Fibroblast of skin of back (primary cell): ENCODE results near the gene CAPN5.

Experiments used
- DNase-seq: peaks from one replicate; pipeline ENCODE4 v3.0.0-alpha.2; 2013

CAPN5 gene

GRCh38 chr11:77137421-77137820, 70.7 kb downstream of the CAPN5 start:
- no peak for DNase-seq

GRCh38 chr11:77138106-77138649, 71.4 kb downstream of the CAPN5 start:
- DNase-seq, result no peak

- no peak for DNase-seq
Measured at GRCh38 chr11:77139201-77139600, 72.4 kb downstream of the CAPN5 start.

DNA sequence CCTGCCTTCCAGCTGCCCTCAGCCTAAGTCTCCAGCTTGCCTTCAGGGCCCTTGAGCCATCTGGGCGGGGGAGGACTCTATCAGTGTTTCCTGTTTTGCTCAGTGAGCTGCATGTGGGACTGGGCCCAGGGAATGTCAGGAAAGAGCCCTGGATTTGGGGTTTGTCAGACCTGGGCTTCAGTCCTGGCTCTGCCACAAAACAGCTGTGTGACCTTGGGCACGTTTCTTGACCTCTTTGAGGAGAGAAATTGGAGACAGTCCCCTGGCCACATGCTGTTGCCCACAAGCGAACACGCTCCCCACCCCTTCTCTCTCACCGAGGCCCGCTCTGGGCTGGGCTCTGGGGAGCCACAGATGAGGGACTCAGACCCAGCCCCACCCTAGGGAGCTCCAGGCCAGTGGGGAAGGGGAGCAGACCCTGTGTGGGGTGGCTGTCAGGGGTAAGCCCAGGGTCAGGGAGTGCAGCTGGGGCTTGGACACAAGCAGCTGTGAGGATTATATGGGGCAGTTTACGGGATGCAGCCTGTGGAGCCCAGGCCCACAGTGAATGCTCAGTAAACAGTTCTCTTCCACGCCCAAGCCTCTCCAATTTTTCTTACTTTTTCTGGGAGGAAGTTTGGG, 73.6 kb downstream of the CAPN5 start:
- DNase-seq, result peak; percentile 7

DNA sequence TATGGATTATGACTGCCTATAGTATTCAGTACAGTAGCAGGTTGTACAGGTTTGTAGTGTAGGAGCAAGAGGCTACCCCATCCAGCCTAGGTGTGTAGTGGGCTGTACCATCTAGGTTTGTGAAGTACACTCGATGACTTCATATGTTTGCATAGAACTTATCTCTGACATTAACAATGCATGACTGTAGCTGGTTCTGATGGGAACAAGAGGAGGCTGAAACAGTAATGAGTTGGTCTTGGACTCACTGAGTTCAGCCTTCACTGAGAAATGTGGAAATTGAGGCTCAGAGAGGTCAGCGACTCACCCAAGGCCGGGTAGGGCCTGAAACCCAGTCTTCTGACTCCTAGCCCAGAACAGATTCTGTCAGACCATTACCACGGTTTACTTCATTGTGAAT, 74.3 kb downstream of the CAPN5 start:
- DNase-seq, result peak; percentile 20

DNA sequence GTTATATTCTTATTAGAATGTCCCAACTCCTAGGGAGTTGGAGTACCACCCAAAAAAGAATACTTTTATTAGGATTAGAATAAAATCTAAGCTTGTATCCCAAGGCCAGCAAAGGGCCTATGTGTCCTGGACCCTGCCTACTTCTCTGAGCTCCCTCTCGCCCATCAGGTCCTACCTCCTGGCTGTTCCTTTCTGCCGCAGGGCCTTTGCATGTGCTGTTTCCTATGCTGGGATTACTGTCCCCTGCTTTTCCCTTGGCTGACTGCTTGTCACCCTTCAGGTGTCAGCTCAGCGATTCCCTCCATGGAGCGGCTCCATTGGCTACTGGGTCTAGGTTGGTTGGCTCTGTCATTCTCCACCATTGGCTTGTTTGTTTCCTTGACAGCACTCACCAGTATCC, 74.7 kb downstream of the CAPN5 start:
- DNase-seq, result no peak

DNA sequence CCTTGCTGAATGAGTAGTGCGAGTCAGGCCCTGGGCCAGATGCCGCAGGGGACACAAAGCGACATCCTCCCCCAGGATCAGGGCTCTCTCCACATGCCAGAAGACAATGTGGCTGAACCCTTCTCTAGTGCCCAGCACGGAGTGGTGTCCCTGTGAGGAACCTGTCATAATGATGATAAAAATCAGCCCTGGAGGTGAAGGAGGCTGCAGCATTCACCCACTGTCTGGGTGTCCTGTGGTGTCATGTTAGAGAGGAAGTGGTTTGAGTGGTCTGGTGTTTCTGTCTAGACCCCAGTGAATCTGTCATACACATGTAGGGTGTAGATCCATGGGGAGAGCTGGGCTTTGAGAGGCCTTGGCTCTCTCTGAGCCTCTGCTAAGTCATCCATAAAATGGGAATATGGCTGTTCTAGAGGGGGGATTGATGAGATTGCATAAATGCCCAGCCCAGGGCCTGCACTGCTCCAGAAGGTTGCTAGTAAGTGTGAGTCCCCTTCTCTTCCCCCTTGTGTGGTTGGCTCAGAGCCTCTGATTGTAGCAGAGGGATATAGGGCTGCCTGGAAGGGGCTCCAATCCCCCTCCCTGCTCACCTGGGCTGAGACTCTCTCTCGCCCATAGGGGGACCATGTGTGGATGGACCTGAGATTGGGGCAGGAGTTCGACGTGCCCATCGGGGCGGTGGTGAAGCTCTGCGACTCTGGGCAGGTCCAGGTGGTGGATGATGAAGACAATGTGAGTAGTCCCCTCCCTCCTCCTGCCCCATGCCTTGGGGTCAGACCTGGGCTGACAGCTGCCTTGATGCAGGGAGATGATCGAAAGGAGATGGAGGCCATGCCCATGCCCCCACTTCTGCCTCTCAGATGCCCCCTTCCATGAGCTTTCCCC, 75.6 kb downstream of the CAPN5 start:
- no peak for DNase-seq

- no peak for DNase-seq
Measured at GRCh38 chr11:77143405-77144020, 76.7 kb downstream of the CAPN5 start.

GRCh38 chr11:77144196-77144856, 77.6 kb downstream of the CAPN5 start:
- no peak for DNase-seq

DNA sequence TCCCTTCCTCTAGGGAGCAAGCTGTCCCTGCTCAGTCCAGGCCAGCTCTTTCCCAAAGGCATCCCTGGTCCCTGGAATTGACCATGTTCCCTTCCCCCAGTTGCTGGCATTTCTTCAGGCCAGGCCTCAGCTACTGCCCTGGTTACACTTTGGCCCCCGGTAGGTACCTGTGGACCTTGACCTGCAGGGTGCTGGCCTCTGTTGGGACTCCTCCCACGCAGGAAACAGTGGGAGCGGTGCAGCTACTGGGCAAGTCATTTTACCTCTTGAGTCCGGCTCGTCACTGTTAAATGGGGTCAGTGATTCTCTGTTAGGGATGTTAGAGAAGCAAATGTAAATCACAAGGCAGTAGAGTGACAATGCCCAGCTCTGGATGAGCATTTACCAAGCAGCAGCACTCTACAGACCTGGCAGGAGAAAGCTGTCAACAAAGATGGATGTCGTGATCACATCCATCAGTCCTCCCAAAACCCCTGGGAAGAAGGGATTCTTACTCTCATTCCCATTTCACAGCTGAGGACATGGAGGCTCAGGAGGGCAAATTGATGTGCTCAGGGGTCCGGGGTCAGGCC, 78.2 kb downstream of the CAPN5 start:
- no peak for DNase-seq

DNA sequence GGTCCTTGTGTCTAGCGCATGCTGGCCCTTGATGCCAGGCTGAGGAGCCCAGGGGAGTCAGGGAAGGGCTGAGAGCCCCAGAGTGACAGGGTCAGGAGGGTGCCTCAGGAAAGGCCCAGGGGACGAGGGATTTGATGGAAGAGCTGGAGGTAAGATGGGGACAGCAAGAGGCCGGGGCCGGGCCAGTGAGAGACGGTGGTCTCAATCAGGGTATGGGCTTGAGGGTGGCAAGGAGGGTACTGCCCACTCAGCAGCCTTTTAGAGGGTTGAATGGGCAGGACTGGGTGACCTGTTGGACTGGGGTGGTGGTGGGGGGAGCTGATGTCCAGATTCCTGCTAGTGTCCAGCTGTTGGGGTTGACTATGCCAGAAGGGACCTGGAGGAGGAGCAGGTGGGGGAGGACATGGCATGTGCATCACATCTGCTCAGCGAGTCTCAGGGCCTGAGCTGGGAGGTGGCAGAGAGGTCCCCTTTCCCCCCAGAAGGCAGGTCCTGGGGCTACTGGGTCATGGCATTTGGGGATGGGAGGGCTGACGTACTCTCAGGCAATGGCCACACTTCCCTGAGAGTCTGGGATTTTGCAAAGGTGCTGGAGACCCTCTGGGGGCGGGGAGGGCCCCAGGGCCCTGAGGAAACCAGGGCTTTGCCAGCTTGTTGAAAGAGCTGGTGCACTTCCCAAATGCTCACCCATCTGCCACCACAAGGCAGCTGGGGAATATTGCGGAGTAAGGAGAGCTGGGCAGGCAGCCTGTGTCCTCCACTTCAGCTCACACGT, 79.7 kb downstream of the CAPN5 start:
- no peak for DNase-seq

- DNase-seq, result no peak
Measured at GRCh38 chr11:77147036-77147315, 80.2 kb downstream of the CAPN5 start.

- DNase-seq, result peak; percentile 9
Measured at GRCh38 chr11:77147668-77148321, 81.0 kb downstream of the CAPN5 start.

DNA sequence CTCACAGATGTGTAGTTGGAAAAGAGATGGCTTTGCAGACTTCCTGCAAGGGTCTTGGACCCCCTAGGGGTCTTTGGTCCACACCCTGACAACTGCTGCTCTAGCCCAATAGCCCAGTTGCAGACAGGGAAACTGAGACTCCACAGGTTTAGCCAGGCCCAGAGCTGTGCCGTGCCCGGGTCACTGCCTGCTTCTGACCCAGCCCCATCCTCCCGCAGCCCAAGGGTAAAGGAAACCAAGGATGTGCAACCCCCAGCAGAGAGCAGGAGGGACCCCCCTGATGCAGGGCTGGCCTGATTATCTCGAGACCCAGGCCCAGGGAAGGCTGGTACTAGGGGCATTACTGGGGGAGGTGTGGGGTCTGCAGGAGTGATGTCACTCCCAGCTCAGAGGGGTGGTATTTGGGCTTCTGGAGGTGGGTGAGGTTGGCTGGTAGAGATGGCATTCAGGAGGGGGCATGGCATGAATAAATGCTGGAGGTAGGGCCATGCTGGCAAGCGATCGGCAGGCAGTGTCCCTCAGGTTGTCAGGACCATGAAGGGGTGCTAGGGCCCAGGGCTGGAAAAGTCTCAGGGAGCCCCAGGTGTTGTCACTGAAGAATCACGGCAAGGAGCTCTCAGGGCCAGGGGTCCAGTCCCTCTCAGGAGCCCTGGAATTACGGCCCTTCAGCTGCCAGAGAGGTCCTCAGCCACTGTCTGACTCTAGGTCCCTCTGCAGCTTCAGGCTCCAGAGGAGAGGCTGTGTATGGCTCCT, 82.4 kb downstream of the CAPN5 start:
- no peak for DNase-seq

- no peak for DNase-seq
Measured at GRCh38 chr11:77149716-77150392, 83.1 kb downstream of the CAPN5 start.

- no peak for DNase-seq
Measured at GRCh38 chr11:77150836-77151235, 84.1 kb downstream of the CAPN5 start.

- no peak for DNase-seq
Measured at GRCh38 chr11:77151804-77152509, 85.2 kb downstream of the CAPN5 start.

GRCh38 chr11:77152846-77153245, 86.1 kb downstream of the CAPN5 start:
- DNase-seq, result no peak
